Lower leg skin (tissue), 3 donors: Measurements from ENCODE around the gene FEZF1.

ENCODE experiments used
- POLR2A ChIP-seq, 2 donors: fragments of 450-650 bp; IDR thresholded peaks; one replicate each; pipeline ENCODE4 v1.6.1; 2016 to 2017; ENCODE audit warnings: antibody characterized with exemption in 2 of 2, mild to moderate bottlenecking in 1 of 2, moderate library complexity in 1 of 2
- TF ChIP-seq, protein P1 (sequence below), 3 donors: fragments of 450-650 bp; IDR thresholded peaks; one replicate each; pipeline ENCODE4 v1.5.1; 2016; ENCODE audit warnings: antibody characterized with exemption in 3 of 3, mild to moderate bottlenecking in 3 of 3, moderate library complexity in 2 of 3

- TF ChIP-seq, protein P1, sequence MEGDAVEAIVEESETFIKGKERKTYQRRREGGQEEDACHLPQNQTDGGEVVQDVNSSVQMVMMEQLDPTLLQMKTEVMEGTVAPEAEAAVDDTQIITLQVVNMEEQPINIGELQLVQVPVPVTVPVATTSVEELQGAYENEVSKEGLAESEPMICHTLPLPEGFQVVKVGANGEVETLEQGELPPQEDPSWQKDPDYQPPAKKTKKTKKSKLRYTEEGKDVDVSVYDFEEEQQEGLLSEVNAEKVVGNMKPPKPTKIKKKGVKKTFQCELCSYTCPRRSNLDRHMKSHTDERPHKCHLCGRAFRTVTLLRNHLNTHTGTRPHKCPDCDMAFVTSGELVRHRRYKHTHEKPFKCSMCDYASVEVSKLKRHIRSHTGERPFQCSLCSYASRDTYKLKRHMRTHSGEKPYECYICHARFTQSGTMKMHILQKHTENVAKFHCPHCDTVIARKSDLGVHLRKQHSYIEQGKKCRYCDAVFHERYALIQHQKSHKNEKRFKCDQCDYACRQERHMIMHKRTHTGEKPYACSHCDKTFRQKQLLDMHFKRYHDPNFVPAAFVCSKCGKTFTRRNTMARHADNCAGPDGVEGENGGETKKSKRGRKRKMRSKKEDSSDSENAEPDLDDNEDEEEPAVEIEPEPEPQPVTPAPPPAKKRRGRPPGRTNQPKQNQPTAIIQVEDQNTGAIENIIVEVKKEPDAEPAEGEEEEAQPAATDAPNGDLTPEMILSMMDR (IDR thresholded peaks at IDR 0.05), result no peak
- no peak for TF ChIP-seq POLR2A (IDR thresholded peaks at IDR 0.05)
Measured at GRCh38 chr7:122269241-122269640, 35.3 kb downstream of the FEZF1 start.
